Right hindlimb (tissue), 1 donor: ENCODE measurements around the gene MECP2.
"Not testable (repeated sequence)": the region's sequence is repeated elsewhere in the genome, so short reads cannot be mapped to it uniquely, and the experiment has no call there.

Experiments used
- DNase-seq: peaks from one replicate; pipeline ENCODE4 v3.0.0-alpha.2; 2018

The MECP2 gene

DNA sequence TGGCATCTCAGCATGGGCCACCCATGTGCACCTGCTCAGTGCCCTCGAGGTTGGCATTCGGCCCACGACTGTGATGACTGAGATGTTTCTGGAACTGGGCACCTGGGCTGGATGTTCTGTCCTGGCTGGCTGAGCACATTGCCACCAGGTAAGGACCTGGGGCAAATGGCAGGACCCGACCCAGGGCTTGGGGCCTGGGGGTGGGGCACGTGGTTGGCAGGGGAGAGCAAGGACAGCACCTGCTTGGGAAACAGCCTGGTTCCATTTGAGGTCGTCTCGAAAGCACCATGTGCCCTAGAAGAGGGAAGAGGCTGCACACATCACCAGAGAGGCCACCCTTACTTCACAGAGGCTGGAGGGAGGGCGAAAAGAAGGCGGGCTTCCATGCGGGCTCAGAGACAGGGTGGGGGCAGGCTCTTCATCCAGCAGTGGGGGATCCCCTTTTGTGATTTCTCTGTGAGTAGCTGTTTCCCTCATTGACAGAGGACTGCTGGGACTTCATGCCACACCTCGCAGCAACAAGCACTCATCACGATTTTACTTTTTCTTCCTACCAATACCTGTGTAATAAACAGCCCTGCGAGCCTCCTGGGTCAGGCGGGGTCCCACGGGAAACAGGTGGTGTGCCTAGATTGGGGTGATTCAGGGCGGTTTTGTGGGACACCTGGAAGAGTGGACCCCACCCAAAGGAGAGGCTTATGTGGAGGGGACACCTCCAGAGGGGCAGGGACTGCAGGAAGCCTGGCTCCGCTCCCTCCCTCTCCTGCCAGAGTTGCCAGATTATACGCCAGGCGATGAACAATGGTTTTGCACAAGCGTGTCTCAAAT, 113.0 kb downstream of the MECP2 start:
- no peak for DNase-seq

DNA sequence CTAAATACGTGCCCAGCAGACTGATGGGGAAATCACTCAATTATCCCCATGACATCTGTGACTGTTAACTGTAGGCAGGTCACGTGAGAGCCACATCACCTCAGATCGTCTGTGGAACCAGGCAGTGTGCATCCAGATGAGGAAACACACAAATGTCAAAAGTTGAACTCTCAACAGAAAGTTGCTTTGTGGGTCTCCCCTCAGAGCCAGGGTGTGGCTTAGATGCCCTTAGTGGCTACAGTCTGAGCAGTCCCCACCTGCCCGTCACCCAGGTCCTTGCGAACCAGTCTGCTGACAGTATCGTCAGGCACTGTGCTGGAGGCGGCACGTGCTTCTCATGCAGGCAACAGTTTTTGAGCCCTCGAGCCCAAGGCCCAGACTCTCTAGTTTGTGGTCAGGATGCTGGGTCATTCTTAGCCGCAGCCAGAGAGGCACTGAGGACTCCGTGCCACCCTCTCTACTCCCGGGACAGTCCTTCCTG, 114.2 kb downstream of the MECP2 start:
- no peak for DNase-seq

DNA sequence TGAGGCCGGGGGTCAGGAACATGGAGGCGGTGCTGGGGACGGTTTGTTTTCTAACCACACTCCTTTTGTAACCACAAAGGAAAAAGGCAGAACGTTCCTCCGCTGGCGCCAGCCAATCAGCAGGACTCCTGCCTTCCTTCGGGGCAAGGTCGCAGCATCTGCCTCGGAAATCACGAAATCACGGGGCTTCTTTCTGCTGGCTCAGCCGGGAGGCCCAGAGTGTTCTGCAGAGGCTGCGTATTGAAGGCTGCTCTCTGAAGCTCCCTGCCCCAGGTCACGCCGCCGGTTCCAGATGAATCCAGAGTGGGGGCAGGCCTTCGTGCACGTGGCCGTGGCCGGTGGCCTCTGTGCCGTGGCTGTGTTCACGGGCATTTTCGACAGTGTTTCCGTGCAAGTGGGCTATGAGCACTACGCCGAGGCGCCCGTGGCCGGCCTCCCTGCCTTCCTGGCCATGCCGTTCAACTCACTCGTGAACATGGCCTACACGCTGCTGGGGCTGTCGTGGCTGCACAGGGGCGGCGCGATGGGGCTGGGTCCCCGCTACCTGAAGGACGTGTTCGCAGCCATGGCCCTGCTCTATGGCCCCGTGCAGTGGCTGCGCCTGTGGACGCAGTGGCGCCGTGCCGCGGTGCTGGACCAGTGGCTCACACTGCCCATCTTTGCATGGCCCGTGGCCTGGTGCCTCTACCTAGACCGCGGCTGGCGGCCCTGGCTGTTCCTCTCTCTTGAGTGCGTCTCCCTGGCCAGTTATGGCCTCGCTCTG, 115.6 kb downstream of the MECP2 start:
- DNase-seq: no peak

- no peak for DNase-seq
Measured at GRCh38 chrX:153981231-153981630, 116.3 kb downstream of the MECP2 start.

DNA sequence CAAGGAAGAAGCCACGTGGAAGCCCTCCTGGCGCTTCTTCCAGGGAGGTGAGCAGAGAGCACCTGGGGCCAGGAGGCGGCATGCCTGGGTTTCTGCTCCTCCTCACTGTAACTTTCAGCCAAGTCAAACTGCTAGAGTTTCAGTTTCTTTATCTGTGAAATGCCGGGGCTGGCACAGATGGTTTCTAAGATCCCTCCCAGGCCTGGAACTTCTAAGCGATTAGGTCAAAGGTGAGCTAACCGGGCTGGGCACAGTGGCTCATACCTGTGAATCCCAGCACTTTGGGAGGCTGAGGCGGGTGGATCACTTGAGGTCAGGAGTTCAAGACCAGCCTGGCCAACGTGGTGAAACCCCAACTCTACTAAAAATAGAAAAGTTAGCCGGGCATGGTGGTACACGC, 117.1 kb downstream of the MECP2 start:
- DNase-seq: not testable (repeated sequence)

DNA sequence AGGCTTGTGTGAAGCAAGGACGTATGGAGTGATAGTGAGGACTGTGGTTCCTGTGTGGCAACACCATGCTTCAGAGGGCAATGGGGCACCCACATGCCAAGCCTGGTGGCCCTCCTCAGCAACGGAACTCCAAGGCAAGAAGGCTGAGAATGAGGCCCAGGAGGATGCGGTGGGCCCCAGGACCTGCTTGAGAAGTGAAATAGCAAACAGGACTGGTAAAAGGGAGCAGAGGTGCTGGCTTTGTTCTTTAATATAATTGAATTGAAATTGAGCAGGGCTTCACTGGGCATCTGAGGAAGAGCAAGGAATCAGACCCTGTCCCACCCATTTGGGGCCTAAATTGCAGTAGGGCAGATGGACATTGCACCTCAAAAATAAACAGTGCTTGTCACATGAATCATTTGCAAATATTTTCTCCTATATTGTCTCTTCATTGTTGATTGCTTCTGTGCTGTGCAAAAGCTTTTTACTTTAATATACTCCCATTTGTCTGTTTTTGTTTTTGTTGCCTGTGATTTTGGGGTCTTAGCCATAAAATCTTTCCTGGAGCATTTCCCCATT, 122.7 kb downstream of the MECP2 start:
- no peak for DNase-seq

- no peak for DNase-seq
Measured at GRCh38 chrX:153974003-153974725, 123.4 kb downstream of the MECP2 start.

- DNase-seq: no peak
Measured at GRCh38 chrX:153973127-153974002, 124.2 kb downstream of the MECP2 start.

GRCh38 chrX:153972368-153973126, 125.0 kb downstream of the MECP2 start, which contains the start of gene TMEM187:
TSS of gene TMEM187 (plus strand) at chrX:153972754. CDS start at chrX:153982063, 9,309 bp downstream.
- peak; percentile 92 for DNase-seq
